Upper lobe of left lung (tissue), 4 donors: ENCODE data around the gene LEKR1.

Experiments
- POLR2AphosphoS5 ChIP-seq, 2 donors: sonication (generic); formaldehyde crosslinking; IDR thresholded peaks; one replicate each; pipeline ENCODE4 v1.5.1; 2017; ENCODE audit warnings: antibody characterized with exemption in 2 of 2
- TF ChIP-seq, protein P1 (sequence below), 6 experiments: fragments of 450-650 bp in 4 of 6; fragments of 200-600 bp in 2 of 6; sonication (generic) in 2 of 6; IDR thresholded peaks; one replicate each; pipeline ENCODE4 v1.5.1; 2016 to 2019; ENCODE audit warnings: antibody characterized with exemption in 6 of 6

DNA sequence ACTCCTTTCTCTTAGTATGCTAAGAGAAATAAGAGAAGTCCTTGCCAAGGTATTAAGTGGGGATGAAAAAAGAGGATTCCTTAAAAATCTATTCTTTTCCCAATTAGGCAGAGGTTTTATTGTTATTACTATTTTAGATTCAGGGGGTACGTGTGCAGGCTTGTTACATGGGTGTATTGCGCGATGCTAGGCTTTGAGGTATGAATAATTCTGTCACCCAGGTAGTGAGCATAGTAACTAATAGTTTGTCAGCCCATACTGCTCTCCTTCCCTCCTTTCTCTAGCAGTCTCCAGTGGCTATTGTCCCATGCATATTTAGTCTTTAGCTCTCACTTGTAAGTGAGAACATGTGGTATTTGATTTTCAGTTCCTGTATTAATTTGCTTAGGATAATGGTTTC lies 83.9 kb downstream of the LEKR1 start:
- no peak for TF ChIP-seq POLR2AphosphoS5 (IDR thresholded peaks at IDR 0.05)
- TF ChIP-seq, protein P1, sequence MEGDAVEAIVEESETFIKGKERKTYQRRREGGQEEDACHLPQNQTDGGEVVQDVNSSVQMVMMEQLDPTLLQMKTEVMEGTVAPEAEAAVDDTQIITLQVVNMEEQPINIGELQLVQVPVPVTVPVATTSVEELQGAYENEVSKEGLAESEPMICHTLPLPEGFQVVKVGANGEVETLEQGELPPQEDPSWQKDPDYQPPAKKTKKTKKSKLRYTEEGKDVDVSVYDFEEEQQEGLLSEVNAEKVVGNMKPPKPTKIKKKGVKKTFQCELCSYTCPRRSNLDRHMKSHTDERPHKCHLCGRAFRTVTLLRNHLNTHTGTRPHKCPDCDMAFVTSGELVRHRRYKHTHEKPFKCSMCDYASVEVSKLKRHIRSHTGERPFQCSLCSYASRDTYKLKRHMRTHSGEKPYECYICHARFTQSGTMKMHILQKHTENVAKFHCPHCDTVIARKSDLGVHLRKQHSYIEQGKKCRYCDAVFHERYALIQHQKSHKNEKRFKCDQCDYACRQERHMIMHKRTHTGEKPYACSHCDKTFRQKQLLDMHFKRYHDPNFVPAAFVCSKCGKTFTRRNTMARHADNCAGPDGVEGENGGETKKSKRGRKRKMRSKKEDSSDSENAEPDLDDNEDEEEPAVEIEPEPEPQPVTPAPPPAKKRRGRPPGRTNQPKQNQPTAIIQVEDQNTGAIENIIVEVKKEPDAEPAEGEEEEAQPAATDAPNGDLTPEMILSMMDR (IDR thresholded peaks at IDR 0.05): no peak
